SJSA1 (cell line): ENCODE measurements around the gene IL32. TPM values are rescaled to one million over a fixed set of nuclear protein-coding genes. Genes with fewer than 3 reads are reported as not detected.
"Not testable (repeated sequence)": the region's sequence is repeated elsewhere in the genome, so short reads cannot be mapped to it uniquely, and the experiment has no call there.

ENCODE experiments used
- DNase-seq, 2 experiments: peaks; one replicate each; pipeline ENCODE4 v3.0.0-alpha.2; 2015 to 2020; ENCODE audit warnings: low spot score in 2 of 2, low read depth in 1 of 2
- H3K27ac ChIP-seq: fragments of 250-450 bp; sonication (Bioruptor Pico); 2 replicates; pipeline ENCODE4 v1.5.1; 2020; ENCODE audit warnings: mild to moderate bottlenecking, moderate library complexity
- H3K27me3 ChIP-seq: fragments of 250-450 bp; sonication (Bioruptor Pico); replicated peaks from 2 replicates; pipeline ENCODE4 v1.5.1; 2020; ENCODE audit warnings: mild to moderate bottlenecking, moderate library complexity
- H3K36me3 ChIP-seq: fragments of 250-450 bp; sonication (Bioruptor Pico); 2 replicates; pipeline ENCODE4 v1.5.1; 2020; ENCODE audit warnings: mild to moderate bottlenecking
- H3K4me1 ChIP-seq: fragments of 250-450 bp; sonication (Bioruptor Pico); replicated peaks from 2 replicates; pipeline ENCODE4 v1.6.1; 2021; ENCODE audit warnings: mild to moderate bottlenecking
- H3K4me3 ChIP-seq: fragments of 250-450 bp; sonication (Bioruptor Pico); 2 replicates; pipeline ENCODE4 v1.5.1; 2020; ENCODE audit warnings: mild to moderate bottlenecking
- H3K9me3 ChIP-seq: fragments of 250-450 bp; sonication (Bioruptor Pico); replicated peaks from 2 replicates; pipeline ENCODE4 v1.5.1; 2020; ENCODE audit warnings: mild to moderate bottlenecking
- total RNA-seq: library from RNA; depleted of rRNA; stranded (reverse); fragments of >200 nt; shearing (Covaris generic); gene quantifications from 2 replicates; pipeline ENCODE4 v1.2.3, GENCODE V29; 2014

The IL32 gene
- total RNA-seq, 1 experiment from 2014 or later = 99.8 TPM

DNA sequence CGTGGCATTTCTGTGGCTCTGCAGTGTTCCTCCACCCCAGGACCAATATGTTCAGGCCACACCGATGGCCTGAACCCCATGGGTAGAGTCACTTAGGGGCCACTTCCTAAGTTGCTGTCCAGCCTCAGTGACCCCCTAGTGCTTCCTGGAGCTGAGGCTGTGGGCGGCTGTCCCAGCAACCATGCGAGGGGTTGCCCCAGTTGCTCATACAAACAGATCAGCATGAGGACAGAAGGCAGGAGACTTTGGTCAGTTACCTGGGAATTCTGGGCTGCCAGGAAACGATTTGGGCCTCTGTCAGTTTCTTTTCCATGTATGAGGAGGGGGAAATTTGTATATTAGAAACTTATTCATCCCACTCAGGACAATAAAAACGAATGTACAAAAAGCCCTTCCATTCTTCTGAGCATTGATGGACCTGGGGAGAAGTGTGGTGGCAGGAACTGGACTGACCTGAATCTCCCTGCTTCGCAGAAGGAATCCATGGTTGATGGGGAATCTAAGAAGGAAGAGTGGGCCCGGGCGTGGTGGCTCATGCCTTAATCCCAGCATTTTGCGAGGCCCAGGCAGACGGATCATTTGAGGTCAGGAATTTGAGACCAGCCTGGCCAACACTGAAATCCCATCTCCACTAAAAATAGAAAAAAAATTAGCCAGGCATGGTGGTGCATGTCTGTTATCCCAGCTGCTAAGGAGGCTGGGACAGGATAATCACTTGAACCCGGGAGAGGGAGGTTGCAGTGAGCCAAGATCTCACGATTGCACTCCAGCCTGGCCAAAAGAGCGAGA, 4.9 kb upstream of the IL32 start:
- Histone ChIP-seq H3K9me3 (no peaks in the 10 kb centered on the region), H3K27ac (no peak overlapping the region), H3K4me1 (peaks cover 26% of the 10 kb centered on the region), H3K4me3 (no peak overlapping the region), H3K36me3 (no peaks in the 10 kb centered on the region), H3K27me3 (no peaks in the 10 kb centered on the region)
- DNase-seq = no peak

DNA sequence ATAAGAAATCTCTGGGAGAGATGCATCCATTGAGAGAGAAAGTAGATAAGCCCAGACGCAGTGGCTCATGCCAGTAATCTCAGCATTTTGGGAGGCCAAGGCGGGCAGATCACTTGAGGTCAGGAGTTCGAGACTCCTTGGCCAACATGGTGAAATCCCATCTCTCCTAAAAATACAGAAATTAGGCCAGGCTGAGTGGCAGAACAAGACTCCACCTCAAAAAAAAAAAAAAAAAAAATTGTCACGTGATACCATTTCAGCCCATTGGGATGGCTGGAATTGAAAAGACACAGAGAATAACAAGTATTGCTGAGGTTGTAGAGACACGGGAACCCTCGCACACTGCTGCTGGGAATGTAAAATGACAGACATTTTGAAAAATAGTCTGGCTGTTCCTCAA, 2.9 kb upstream of the IL32 start:
- peaks cover 37% of the 10 kb centered on the region for H3K4me1 ChIP-seq
- DNase-seq = no peak
- no peak overlapping the region for H3K4me3 ChIP-seq
- H3K9me3 ChIP-seq = no peaks in the 10 kb centered on the region
- H3K27me3 ChIP-seq = no peaks in the 10 kb centered on the region
- no peaks in the 10 kb centered on the region for H3K36me3 ChIP-seq
- H3K27ac ChIP-seq = no peak overlapping the region

DNA sequence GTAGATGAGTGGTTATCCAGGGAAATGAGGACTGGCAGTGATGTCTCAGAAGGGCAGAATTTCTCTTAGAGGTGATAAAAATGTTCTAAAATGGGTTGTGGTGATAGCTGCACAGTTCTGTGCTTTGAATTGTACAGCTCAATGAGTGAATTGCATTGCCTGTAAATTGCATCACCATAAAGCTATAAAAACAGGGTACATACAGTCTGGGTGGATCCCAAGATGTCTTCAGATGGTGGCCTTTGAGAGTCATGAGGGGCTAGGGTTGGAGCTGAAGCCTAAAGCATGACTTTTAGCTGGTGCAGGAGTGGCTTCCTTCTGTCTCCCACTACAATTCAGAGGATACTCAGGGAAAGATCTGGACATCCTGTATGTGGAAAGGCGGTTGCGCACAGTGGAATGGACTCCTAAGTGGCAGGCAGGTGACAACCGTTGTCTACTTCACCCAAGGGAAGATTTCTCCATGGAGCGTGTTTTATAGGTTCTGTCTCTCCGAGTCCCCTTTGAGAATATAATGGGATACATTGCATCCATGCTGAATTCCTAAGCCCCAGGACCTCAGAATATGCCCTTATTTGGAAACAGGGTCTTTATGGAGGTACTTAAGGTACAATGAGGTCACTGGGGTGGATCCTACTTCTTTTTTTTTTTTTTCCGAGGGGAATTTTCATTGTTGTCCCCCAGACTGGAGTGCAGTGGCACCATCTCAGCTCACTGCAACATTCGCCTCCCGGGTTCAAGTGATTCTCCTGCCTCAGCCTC, 1.6 kb upstream of the IL32 start:
- H3K27me3 ChIP-seq = no peaks in the 10 kb centered on the region
- H3K9me3 ChIP-seq = no peaks in the 10 kb centered on the region
- peaks cover 32% of the 10 kb centered on the region for H3K4me1 ChIP-seq
- DNase-seq = no peak
- H3K36me3 ChIP-seq = 0 out of 2 replicates have a peak, but pooled peaks cover 8% of the 10 kb centered on the region
- H3K27ac ChIP-seq = no peak overlapping the region
- H3K4me3 ChIP-seq = no peak overlapping the region

DNA sequence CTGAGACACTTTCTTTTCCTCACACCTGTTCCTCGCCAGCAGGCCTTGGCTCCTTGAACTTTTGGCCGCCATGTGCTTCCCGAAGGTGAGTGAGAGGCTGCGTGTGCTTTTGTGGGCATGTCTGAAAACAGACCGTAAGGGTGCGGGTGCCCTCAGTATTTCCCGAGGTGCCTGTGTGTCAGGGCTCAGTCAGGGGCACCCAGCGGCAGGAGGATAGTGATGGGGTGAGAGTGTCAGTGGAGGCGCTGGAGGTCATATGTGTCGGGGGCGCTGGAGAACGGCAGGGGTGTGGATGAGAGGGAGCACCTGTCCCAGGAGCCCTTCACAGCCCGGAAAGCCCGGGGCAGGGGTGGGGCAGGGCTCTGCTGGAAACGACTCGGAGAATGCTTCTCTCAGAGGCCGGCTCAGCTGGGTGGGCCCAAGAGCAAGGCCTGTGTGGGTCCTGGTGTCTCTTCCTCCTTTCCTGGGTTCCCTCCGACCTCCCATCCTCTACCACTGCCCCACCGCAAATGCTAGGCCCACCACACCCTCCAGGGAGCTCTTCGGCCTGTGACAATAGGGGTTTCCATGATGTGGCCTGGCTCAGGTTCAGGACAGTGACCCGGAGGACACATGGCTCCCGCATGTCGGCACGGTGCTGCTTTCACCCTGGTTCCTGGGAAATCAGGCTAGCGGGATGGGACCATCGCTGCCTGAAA, 451 bp downstream of the IL32 start:
- H3K4me3 ChIP-seq = peak overlapping the region; percentile 35
- peak overlapping the region; percentile 87 for H3K27ac ChIP-seq
- H3K9me3 ChIP-seq = no peaks in the 10 kb centered on the region
- peaks cover 24% of the 10 kb centered on the region for H3K4me1 ChIP-seq
- 0 out of 2 replicates have a peak, but pooled peaks cover 8% of the 10 kb centered on the region for H3K36me3 ChIP-seq
- no peaks in the 10 kb centered on the region for H3K27me3 ChIP-seq
- DNase-seq = peak in 1 of 2 experiments; percentile 16

DNA sequence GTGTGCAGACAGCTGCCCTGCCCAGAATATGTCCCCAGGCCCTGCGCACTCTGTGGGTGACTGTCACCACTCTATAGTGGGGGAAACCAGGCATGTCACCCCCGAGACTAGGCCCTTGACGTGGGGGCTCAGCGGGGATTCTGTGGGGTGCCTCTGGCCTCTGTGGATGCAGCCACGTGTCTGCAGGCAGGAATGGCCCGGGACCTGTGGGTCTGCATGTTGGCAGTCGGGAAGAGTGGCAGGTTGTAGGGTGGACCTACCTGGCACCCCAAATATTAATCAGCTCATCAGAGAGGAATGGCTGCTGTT, 954 bp downstream of the IL32 start:
- Histone ChIP-seq H3K27ac (peak overlapping the region; percentile 87; the same call in 1 of the 2 replicates), H3K4me3 (peak overlapping the region; percentile 35), H3K27me3 (no peaks in the 10 kb centered on the region), H3K9me3 (no peaks in the 10 kb centered on the region), H3K4me1 (peaks cover 24% of the 10 kb centered on the region), H3K36me3 (0 out of 2 replicates have a peak, but pooled peaks cover 8% of the 10 kb centered on the region)
- DNase-seq = no peak

DNA sequence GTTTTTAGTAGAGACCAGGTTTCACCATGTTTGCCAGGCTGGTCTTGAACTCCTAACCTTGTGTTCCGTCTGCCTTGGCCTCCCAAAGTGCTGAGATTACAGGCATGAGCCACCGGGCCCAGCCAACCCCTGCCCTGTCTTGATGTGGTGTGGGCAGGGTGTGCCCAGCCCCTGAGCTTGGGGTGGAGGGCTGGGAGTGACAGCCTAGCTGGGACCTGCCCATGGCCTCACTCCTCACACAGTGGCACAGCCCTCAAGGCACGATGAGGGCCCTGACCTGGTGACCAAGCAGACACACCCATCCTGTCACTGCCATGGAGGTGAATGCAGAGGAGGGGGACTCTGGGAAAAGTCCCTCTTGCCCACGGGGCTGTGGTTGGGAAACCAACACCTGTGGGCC, 3.0 kb downstream of the IL32 start:
- DNase-seq = no peak
- H3K36me3 ChIP-seq = 0 out of 2 replicates have a peak, but pooled peaks cover 8% of the 10 kb centered on the region
- H3K27ac ChIP-seq = no peak overlapping the region
- H3K4me1 ChIP-seq = peaks cover 24% of the 10 kb centered on the region
- H3K9me3 ChIP-seq = no peaks in the 10 kb centered on the region
- H3K27me3 ChIP-seq = no peaks in the 10 kb centered on the region
- no peak overlapping the region for H3K4me3 ChIP-seq

DNA sequence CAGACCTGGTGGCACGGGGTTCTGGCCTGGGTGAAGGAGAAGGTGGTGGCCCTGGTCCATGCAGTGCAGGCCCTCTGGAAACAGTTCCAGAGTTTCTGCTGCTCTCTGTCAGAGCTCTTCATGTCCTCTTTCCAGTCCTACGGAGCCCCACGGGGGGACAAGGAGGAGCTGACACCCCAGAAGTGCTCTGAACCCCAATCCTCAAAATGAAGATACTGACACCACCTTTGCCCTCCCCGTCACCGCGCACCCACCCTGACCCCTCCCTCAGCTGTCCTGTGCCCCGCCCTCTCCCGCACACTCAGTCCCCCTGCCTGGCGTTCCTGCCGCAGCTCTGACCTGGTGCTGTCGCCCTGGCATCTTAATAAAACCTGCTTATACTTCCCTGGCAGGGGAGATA, 3.7 kb downstream of the IL32 start:
- H3K4me3 ChIP-seq, H3K27ac ChIP-seq, H3K9me3 ChIP-seq, H3K36me3 ChIP-seq, DNase-seq, H3K27me3 ChIP-seq: not testable (repeated sequence)
- peaks cover 24% of the 10 kb centered on the region for H3K4me1 ChIP-seq

DNA sequence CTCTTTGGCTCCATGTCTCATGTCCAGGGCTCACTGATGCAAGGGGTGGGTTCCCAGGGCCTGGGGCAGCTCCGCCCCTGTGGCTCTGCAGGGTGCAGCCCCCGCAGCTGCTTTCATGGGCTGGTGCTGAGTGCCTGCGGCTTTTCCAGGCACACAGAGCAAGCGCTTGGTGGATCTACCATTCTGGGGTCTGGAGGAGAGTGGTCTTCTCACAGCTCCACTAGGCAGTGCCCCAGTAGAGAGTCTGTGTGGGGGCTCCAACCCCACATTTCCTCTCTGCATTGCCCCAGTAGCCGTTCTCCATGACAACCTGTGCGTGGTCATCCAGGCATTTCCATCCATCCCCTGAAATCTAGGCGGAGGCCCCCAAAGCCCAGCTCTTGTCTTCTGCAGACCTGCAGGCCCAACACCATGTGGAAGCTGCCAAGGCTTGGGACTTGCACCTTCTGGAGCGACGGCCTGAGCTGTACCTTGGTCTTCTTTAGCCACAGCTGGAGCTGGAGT, 5.2 kb downstream of the IL32 start:
- 0 out of 2 replicates have a peak, but pooled peaks cover 8% of the 10 kb centered on the region for H3K36me3 ChIP-seq
- DNase-seq = no peak
- H3K4me3 ChIP-seq = no peak overlapping the region
- H3K27me3 ChIP-seq = no peaks in the 10 kb centered on the region
- H3K4me1 ChIP-seq = peaks cover 10% of the 10 kb centered on the region
- H3K27ac ChIP-seq = no peak overlapping the region
- H3K9me3 ChIP-seq = no peaks in the 10 kb centered on the region

DNA sequence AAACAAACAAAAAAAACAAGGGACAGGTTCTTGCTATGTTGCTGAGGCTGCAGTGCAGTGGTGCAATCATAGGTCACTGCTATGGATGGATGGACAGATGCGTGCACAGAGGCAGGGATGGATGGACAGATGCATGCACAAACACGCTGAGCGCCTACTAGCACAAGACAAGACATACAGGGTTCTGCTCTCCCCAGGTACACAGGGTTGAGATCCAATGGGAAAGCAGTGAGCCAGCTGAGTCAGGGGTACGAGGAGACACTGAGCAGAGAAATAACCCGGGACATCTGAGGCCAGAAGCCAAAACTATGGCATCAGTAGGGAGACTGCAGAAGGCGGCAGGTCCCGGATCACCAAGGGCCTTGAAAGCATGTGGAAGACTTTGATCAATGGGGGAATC, 6.2 kb downstream of the IL32 start:
- H3K36me3 ChIP-seq = 0 out of 2 replicates have a peak, but pooled peaks cover 8% of the 10 kb centered on the region
- H3K27ac ChIP-seq = no peak overlapping the region
- H3K4me1 ChIP-seq = peaks cover under 1% of the 10 kb centered on the region; the same call in 1 of the 2 replicates
- no peak overlapping the region for H3K4me3 ChIP-seq
- H3K9me3 ChIP-seq = no peaks in the 10 kb centered on the region
- H3K27me3 ChIP-seq = no peaks in the 10 kb centered on the region
- DNase-seq = no peak

DNA sequence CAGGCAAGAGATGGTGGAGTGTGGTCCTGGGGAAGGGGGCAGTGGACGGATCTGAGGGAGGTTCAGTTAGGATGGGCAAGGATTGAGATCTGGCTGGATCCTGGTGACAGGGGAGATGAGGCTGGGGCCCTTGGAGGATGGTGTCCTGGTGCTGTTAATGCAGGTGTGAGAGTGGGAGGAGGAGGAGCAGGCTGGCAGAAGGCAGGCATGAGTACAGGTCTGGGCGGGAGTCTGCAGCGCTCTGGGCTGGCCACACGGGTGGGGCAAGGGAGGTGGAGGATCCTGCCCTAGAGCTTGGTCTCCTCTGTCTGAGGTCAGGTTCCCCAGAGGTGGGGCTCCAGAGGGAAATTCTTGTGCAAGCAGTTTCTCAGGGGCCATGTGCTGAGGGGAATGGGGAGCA, 6.7 kb downstream of the IL32 start:
- not testable (repeated sequence) for H3K4me3 ChIP-seq, H3K27me3 ChIP-seq, H3K36me3 ChIP-seq, H3K4me1 ChIP-seq, H3K9me3 ChIP-seq, DNase-seq, H3K27ac ChIP-seq

DNA sequence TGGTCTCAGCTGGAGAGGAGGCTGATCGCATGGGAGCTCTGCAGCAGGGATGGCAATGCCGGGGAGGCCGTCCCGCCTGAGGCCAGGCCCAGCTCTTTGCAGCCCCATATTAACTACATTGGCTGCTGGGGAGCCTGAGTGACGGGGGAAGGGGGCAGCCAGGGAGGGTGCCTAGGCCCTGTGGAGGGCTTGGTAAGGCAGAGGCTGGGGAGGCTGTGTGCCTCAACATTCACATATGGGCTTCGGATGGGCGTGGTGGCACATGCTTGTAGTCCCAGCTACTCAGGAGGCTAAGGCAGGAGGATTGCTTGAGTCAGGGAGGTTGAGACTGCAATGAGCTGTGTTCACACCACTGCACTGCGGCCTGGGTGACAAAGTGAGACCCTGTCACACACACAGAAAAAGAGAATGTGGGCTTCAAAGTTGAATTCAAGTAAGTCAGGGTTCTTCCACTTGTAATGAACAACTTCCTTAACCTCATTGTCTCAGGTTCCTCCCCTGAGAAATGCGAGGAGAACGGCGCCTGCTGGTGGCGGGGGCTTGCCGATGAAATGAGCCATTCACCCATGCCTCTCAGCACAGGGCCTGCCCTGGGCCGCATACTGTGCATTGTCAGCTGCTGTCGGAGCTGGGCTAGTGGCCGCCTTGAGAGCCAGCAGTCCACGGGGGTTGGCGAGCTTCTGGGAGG, 7.3 kb downstream of the IL32 start:
- H3K27me3 ChIP-seq, DNase-seq, H3K4me3 ChIP-seq, H3K27ac ChIP-seq, H3K9me3 ChIP-seq, H3K4me1 ChIP-seq, H3K36me3 ChIP-seq: not testable (repeated sequence)

DNA sequence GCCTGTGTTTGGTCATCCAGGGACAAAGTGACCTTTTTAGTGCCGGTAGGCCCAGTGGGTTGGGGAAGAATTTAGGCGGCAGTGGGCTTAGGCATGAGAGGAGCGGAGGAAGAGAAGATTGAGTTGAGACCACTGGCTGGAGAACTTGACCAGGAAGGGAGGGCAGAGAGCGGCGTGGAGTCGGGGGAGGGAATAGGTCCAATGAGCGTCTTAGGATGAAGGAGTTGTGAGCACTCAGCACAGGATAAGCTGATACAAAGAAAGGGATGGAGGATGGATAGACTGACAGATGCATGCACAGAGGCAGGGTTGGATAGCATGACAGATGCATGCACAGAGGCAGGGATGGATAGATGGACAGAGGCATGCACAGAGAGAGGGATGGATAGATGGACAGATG, 8.0 kb downstream of the IL32 start:
- Histone ChIP-seq H3K4me3 (no peak overlapping the region), H3K27ac (no peak overlapping the region), H3K9me3 (no peaks in the 10 kb centered on the region), H3K36me3 (0 out of 2 replicates have a peak, but pooled peaks cover 2% of the 10 kb centered on the region), H3K4me1 (peaks cover 4% of the 10 kb centered on the region; the same call in 1 of the 2 replicates), H3K27me3 (peaks cover 7% of the 10 kb centered on the region; the same call in 1 of the 2 replicates)
- DNase-seq = no peak

DNA sequence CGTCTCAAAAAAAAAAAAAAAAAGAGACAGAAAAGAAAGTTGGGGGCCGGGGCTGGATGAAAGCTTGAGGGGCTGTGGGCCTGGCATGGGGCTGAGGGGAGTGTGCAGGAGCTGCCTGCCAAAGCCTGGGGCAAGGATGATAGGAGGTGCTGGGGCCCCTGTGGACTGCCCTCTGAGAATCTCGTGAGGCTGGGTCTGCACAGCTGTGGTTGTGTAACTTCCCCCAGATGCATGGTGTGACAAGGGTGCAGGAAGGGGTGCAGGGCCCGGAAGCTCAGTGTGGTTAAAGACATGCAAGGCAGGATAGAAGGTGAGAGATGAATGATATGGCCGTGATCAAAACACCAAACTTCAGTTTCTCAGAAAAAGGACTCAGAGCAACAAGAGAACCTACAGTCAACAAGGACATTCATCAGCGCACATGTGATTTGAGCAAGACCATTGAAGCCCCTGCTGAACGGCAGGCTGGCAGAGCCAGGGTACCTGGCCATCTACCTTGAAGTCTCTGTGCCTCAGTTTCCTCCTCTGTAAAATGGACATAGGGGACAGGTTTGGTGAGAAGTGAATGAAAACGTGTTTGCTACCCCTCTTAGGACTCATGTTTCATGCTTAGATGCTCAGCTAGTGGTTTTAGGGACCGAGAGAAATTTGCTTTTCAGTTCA, 9.6 kb downstream of the IL32 start:
- Histone ChIP-seq H3K9me3 (no peaks in the 10 kb centered on the region), H3K36me3 (no peaks in the 10 kb centered on the region), H3K27ac (no peak overlapping the region), H3K27me3 (peaks cover 12% of the 10 kb centered on the region; the same call in 1 of the 2 replicates), H3K4me1 (peaks cover 4% of the 10 kb centered on the region; the same call in 1 of the 2 replicates), H3K4me3 (no peak overlapping the region)
- DNase-seq = no peak
